ENCODE measurements around the gene IL4R. TPM values are rescaled to one million over a fixed set of nuclear protein-coding genes. Genes with fewer than 3 reads are reported as not detected.
A peak's percentile ranks its signal among the peaks of the same experiment; 100 is the strongest.

Gene IL4R
- total and polyA plus RNA-seq, 2 of the 13 experiments (the other 11 are each of a cell fraction or from before 2014, with no cell fraction given), result 15.9 to 49.6 TPM

DNA sequence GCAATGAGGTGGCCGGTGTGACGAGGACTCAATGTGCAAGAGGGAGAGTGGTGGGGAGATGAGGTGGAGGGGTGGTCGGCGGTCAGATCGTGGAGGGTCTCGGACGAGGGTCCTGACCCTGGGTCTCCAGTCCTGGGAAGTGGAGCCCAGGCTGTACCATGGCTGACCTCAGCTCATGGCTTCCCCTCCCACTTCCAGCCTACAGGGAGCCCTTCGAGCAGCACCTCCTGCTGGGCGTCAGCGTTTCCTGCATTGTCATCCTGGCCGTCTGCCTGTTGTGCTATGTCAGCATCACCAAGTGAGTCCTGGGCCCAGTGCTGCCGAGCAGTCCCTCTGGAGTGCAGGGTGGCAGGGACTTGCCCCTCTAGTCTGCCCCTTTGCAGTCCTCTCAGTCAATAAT is 41.8 kb downstream of the IL4R start (continued):
- TF ChIP-seq RAD21 (CRISPR knock-in tag; IDR thresholded peaks at IDR 0.05), result peak; percentile 75
- no peak for TF ChIP-seq ZNF619 (CRISPR knock-in tag; IDR thresholded peaks at IDR 0.05)
- no peak; the same call in 1 of the 2 replicates for TF ChIP-seq NFE2L2 (IDR thresholded peaks at IDR 0.05; ENCODE audit: low read length)
- TF ChIP-seq, protein P1, sequence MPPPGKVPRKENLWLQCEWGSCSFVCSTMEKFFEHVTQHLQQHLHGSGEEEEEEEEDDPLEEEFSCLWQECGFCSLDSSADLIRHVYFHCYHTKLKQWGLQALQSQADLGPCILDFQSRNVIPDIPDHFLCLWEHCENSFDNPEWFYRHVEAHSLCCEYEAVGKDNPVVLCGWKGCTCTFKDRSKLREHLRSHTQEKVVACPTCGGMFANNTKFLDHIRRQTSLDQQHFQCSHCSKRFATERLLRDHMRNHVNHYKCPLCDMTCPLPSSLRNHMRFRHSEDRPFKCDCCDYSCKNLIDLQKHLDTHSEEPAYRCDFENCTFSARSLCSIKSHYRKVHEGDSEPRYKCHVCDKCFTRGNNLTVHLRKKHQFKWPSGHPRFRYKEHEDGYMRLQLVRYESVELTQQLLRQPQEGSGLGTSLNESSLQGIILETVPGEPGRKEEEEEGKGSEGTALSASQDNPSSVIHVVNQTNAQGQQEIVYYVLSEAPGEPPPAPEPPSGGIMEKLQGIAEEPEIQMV (CRISPR knock-in tag; IDR thresholded peaks at IDR 0.05; ENCODE audit: low read depth), result no peak
- TF ChIP-seq SIN3A (IDR thresholded peaks at IDR 0.05; ENCODE audit: borderline replicate concordance, low read depth, low read length), result no peak
- TF ChIP-seq, protein P2, sequence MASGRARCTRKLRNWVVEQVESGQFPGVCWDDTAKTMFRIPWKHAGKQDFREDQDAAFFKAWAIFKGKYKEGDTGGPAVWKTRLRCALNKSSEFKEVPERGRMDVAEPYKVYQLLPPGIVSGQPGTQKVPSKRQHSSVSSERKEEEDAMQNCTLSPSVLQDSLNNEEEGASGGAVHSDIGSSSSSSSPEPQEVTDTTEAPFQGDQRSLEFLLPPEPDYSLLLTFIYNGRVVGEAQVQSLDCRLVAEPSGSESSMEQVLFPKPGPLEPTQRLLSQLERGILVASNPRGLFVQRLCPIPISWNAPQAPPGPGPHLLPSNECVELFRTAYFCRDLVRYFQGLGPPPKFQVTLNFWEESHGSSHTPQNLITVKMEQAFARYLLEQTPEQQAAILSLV (CRISPR knock-in tag; IDR thresholded peaks at IDR 0.05; ENCODE audit: borderline replicate concordance), result no peak
- no peak for TF ChIP-seq MED13 (CRISPR knock-in tag; IDR thresholded peaks at IDR 0.05)
- peak; percentile 20 for TF ChIP-seq AGO2 (optimal IDR thresholded peaks at IDR 0.05; ENCODE audit: low read depth, low read length)
- TF ChIP-seq ZNF572 (CRISPR knock-in tag; IDR thresholded peaks at IDR 0.05), result no peak
- TF ChIP-seq ZNF280B (CRISPR knock-in tag; IDR thresholded peaks at IDR 0.05; ENCODE audit: borderline replicate concordance), result no peak
- TF ChIP-seq ZNF383 (CRISPR knock-in tag; IDR thresholded peaks at IDR 0.05; ENCODE audit: borderline replicate concordance), result no peak
- TF ChIP-seq SMAD3 (CRISPR knock-in tag; IDR thresholded peaks at IDR 0.05), result no peak
- TF ChIP-seq HBP1 (CRISPR knock-in tag; IDR thresholded peaks at IDR 0.05; ENCODE audit: low read depth), result no peak
- TF ChIP-seq ZBTB38 (CRISPR knock-in tag; IDR thresholded peaks at IDR 0.05), result no peak
- TF ChIP-seq, protein P3, sequence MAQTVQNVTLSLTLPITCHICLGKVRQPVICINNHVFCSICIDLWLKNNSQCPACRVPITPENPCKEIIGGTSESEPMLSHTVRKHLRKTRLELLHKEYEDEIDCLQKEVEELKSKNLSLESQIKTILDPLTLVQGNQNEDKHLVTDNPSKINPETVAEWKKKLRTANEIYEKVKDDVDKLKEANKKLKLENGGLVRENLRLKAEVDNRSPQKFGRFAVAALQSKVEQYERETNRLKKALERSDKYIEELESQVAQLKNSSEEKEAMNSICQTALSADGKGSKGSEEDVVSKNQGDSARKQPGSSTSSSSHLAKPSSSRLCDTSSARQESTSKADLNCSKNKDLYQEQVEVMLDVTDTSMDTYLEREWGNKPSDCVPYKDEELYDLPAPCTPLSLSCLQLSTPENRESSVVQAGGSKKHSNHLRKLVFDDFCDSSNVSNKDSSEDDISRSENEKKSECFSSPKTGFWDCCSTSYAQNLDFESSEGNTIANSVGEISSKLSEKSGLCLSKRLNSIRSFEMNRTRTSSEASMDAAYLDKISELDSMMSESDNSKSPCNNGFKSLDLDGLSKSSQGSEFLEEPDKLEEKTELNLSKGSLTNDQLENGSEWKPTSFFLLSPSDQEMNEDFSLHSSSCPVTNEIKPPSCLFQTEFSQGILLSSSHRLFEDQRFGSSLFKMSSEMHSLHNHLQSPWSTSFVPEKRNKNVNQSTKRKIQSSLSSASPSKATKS (CRISPR knock-in tag; IDR thresholded peaks at IDR 0.05), result no peak
- TF ChIP-seq TFDP2 (CRISPR knock-in tag; IDR thresholded peaks at IDR 0.05), result no peak
- TF ChIP-seq PLSCR1 (CRISPR knock-in tag; IDR thresholded peaks at IDR 0.05; ENCODE audit: borderline replicate concordance), result no peak
- TF ChIP-seq, protein P4, sequence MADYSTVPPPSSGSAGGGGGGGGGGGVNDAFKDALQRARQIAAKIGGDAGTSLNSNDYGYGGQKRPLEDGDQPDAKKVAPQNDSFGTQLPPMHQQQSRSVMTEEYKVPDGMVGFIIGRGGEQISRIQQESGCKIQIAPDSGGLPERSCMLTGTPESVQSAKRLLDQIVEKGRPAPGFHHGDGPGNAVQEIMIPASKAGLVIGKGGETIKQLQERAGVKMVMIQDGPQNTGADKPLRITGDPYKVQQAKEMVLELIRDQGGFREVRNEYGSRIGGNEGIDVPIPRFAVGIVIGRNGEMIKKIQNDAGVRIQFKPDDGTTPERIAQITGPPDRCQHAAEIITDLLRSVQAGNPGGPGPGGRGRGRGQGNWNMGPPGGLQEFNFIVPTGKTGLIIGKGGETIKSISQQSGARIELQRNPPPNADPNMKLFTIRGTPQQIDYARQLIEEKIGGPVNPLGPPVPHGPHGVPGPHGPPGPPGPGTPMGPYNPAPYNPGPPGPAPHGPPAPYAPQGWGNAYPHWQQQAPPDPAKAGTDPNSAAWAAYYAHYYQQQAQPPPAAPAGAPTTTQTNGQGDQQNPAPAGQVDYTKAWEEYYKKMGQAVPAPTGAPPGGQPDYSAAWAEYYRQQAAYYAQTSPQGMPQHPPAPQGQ (CRISPR knock-in tag; IDR thresholded peaks at IDR 0.05; ENCODE audit: borderline replicate concordance), result no peak

Data from HepG2 (cell line).